ENCODE results near the gene SLC6A2.

Gene SLC6A2

DNA sequence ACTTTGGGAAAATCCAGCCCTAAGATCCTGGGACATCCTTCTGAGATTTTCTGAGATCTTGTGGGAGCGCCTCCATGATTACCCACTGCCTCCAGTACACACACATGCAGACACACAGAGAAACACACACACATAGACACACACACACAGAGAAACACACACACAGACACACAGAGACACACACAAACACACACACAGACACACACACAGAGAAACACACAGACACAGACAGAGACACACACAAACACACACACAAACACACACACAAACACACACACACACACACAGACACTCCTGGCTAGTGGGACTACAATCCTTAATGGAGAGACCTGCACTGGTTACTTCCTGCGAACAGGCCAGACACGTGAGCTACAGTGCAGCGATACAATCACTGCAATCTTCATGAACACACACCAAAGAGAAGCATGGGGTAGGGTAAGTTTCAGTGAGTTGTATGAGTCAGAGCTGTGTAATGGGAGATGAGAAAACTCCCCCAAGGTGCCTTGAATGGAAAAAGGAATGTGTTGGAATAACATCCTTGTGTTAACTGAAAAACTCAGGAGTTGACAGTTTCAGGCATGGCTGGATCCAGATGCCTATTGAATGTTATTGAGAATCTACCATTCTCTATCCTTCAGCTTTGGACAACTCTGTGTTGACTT, 79.5 kb downstream of the SLC6A2 start:
- Histone ChIP-seq H4K20me1 (ENCODE audit: insufficient read depth, low read length) (no peaks in the 10 kb centered on the region), H3K27ac (ENCODE audit: low read length) (no peak overlapping the region), H3K9ac (ENCODE audit: low read depth, low read length) (no peak overlapping the region), H3K79me2 (ENCODE audit: insufficient read depth, low read length) (no peaks in the 10 kb centered on the region), H3K4me2 (ENCODE audit: insufficient read depth, low read length) (no peak overlapping the region), H3K9me3 (ENCODE audit: insufficient read depth, low read length, severe bottlenecking) (no peaks in the 10 kb centered on the region), H3K4me3 (ENCODE audit: low read depth in 1 of 2, low read length in 2 of 2) (no peak overlapping the region), H3K36me3 (ENCODE audit: insufficient read depth, low read length) (no peaks in the 10 kb centered on the region), H2AFZ (ENCODE audit: low read depth, low read length) (no peak overlapping the region), H3K27me3 (ENCODE audit: insufficient read depth, low read length, poor library complexity) (peaks cover 8% of the 10 kb centered on the region), H3K4me1 (ENCODE audit: insufficient read depth, low read length) (no peaks in the 10 kb centered on the region)
- ATAC-seq (ENCODE audit: insufficient read depth, low read depth) (no peak), DNase-seq (no peak)
- TF ChIP-seq, protein P1, sequence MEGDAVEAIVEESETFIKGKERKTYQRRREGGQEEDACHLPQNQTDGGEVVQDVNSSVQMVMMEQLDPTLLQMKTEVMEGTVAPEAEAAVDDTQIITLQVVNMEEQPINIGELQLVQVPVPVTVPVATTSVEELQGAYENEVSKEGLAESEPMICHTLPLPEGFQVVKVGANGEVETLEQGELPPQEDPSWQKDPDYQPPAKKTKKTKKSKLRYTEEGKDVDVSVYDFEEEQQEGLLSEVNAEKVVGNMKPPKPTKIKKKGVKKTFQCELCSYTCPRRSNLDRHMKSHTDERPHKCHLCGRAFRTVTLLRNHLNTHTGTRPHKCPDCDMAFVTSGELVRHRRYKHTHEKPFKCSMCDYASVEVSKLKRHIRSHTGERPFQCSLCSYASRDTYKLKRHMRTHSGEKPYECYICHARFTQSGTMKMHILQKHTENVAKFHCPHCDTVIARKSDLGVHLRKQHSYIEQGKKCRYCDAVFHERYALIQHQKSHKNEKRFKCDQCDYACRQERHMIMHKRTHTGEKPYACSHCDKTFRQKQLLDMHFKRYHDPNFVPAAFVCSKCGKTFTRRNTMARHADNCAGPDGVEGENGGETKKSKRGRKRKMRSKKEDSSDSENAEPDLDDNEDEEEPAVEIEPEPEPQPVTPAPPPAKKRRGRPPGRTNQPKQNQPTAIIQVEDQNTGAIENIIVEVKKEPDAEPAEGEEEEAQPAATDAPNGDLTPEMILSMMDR (IDR thresholded peaks at IDR 0.05; ENCODE audit: borderline replicate concordance, extremely low read depth, low read length, poor library complexity, severe bottlenecking): no peak
- no peak for TF ChIP-seq EZH2 (IDR thresholded peaks at IDR 0.05; ENCODE audit: borderline replicate concordance, low read depth, low read length, severe bottlenecking)

DNA sequence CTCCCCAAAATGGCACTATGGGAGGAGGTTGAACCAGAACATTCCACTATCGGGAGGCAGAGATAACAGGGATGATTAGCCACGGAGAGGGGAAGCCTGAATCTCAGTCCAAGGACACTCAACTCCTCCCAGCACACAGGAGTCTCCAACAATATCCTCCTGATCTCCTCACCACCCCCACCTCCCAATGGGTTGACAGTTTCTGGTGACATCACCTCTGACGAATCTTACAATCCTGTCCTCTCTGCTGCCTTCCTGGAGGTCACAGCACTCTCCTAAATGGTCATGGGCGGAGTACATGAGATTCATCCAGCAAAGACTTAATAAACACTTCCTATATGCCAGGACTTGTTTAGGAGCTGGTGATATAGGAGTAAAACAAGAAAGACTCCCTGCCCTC, 80.9 kb downstream of the SLC6A2 start:
- Histone ChIP-seq H3K27ac (ENCODE audit: low read length) (no peak overlapping the region), H3K36me3 (ENCODE audit: insufficient read depth, low read length) (no peaks in the 10 kb centered on the region), H3K9ac (ENCODE audit: low read depth, low read length) (no peak overlapping the region), H3K4me1 (ENCODE audit: insufficient read depth, low read length) (no peaks in the 10 kb centered on the region), H4K20me1 (ENCODE audit: insufficient read depth, low read length) (no peaks in the 10 kb centered on the region), H3K27me3 (ENCODE audit: insufficient read depth, low read length, poor library complexity) (peaks cover 10% of the 10 kb centered on the region), H2AFZ (ENCODE audit: low read depth, low read length) (no peak overlapping the region), H3K4me2 (ENCODE audit: insufficient read depth, low read length) (no peak overlapping the region), H3K4me3 (ENCODE audit: low read depth in 1 of 2, low read length in 2 of 2) (no peak overlapping the region), H3K9me3 (ENCODE audit: insufficient read depth, low read length, severe bottlenecking) (no peaks in the 10 kb centered on the region), H3K79me2 (ENCODE audit: insufficient read depth, low read length) (no peaks in the 10 kb centered on the region)
- no peak for DNase-seq
- TF ChIP-seq, protein P1 (IDR thresholded peaks at IDR 0.05; ENCODE audit: borderline replicate concordance, extremely low read depth, low read length, poor library complexity, severe bottlenecking): no peak
- TF ChIP-seq EZH2 (IDR thresholded peaks at IDR 0.05; ENCODE audit: borderline replicate concordance, low read depth, low read length, severe bottlenecking): no peak
- ATAC-seq (ENCODE audit: insufficient read depth, low read depth): no peak

DNA sequence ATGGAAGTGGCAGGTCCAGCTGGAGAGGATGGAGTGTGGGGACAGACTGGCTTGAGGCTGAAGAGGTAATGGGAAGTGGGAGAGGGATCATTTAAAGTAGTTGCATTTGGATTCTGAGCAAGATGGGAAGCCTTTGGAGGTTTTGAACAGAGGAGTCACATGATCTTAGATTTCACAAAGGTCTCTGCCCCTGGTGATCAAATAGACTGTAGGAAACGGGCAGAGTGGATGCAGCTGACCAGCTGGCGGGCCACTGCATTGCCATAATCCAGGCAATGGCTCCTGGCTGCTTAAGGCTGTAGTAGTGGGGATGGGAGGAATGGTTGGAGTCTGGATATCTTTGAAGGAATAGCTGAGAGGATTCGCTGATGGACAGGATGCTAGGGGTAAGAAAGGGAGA, 81.5 kb downstream of the SLC6A2 start:
- H3K79me2 ChIP-seq (ENCODE audit: insufficient read depth, low read length): no peaks in the 10 kb centered on the region
- H3K4me3 ChIP-seq (ENCODE audit: low read depth in 1 of 2, low read length in 2 of 2): no peak overlapping the region
- H3K27ac ChIP-seq (ENCODE audit: low read length): no peak overlapping the region
- no peaks in the 10 kb centered on the region for H3K36me3 ChIP-seq (ENCODE audit: insufficient read depth, low read length)
- no peaks in the 10 kb centered on the region for H4K20me1 ChIP-seq (ENCODE audit: insufficient read depth, low read length)
- no peaks in the 10 kb centered on the region for H3K4me1 ChIP-seq (ENCODE audit: insufficient read depth, low read length)
- DNase-seq: no peak
- H2AFZ ChIP-seq (ENCODE audit: low read depth, low read length): no peak overlapping the region
- no peaks in the 10 kb centered on the region for H3K9me3 ChIP-seq (ENCODE audit: insufficient read depth, low read length, severe bottlenecking)
- TF ChIP-seq, protein P1 (IDR thresholded peaks at IDR 0.05; ENCODE audit: borderline replicate concordance, extremely low read depth, low read length, poor library complexity, severe bottlenecking): no peak
- no peak for TF ChIP-seq EZH2 (IDR thresholded peaks at IDR 0.05; ENCODE audit: borderline replicate concordance, low read depth, low read length, severe bottlenecking)
- no peak overlapping the region for H3K4me2 ChIP-seq (ENCODE audit: insufficient read depth, low read length)
- ATAC-seq (ENCODE audit: insufficient read depth, low read depth): no peak
- H3K9ac ChIP-seq (ENCODE audit: low read depth, low read length): no peak overlapping the region
- H3K27me3 ChIP-seq (ENCODE audit: insufficient read depth, low read length, poor library complexity): peaks cover 10% of the 10 kb centered on the region

All from DND-41 (cell line).